IMR-90 (cell line): Measurements from ENCODE around the gene FDX1. TPM values are rescaled to one million over a fixed set of nuclear protein-coding genes. Genes with fewer than 3 reads are reported as not detected.

Experiments
- ATAC-seq: fragments of 200-7000 bp; cut with Tn5 transposase; 2 replicates; pipeline ENCODE4 v1.9.1; 2020; ENCODE audit warnings: low read depth, mild to moderate bottlenecking, moderate library complexity
- BruUV-seq: library from RNA; stranded (reverse); fragments of 400-500 nt; replicated peaks from 2 replicates; lab custom pipeline; 2021; lab: Mats Ljungman, UMichigan
- CTCF ChIA-PET: fragments of 300-600 bp; formaldehyde crosslinking; extraction: SDS; loops from one replicate; lab custom pipeline; 2021; ENCODE audit warnings: antibody characterized with exemption; lab: Yijun Ruan, JAX
- POLR2A ChIA-PET: fragments of 300-600 bp; sonication (Branson Sonifier 250); formaldehyde crosslinking; loops from one replicate; lab custom pipeline; 2022; ENCODE audit warnings: antibody characterized with exemption; ENCODE audit not compliant: unreplicated experiment; lab: Charles Lee
- DNase-seq: peaks from one replicate; pipeline ENCODE4 v3.0.0; 2013
- H2AFZ ChIP-seq: replicated peaks from 2 replicates; pipeline ENCODE3; 2013; ENCODE audit warnings: low read length, mild to moderate bottlenecking; ENCODE audit not compliant: poor library complexity
- H2AK5ac ChIP-seq: 2 replicates; pipeline ENCODE4 v1.6.1; 2013; ENCODE audit warnings: low read depth, low read length, inconsistent platforms
- H2AK9ac ChIP-seq: replicated peaks from 2 replicates; pipeline ENCODE3; 2013; ENCODE audit warnings: mild to moderate bottlenecking, low read depth, low read length, moderate library complexity; ENCODE audit not compliant: poor library complexity
- H2BK120ac ChIP-seq: 2 replicates; pipeline ENCODE4 v1.6.1; 2013; ENCODE audit warnings: low read depth, low read length, inconsistent platforms
- H2BK15ac ChIP-seq: 3 replicates; pipeline ENCODE4 v1.6.1; 2013; ENCODE audit warnings: low read depth, low read length, inconsistent platforms
- H2BK20ac ChIP-seq: 2 replicates; pipeline ENCODE4 v1.6.1; 2013; ENCODE audit warnings: low read depth, mild to moderate bottlenecking, inconsistent platforms, low read length, moderate library complexity
- H2BK5ac ChIP-seq: 2 replicates; pipeline ENCODE4 v1.6.1; 2013; ENCODE audit warnings: mild to moderate bottlenecking, low read depth, low read length, inconsistent platforms; ENCODE audit not compliant: poor library complexity, severe bottlenecking
- H3K14ac ChIP-seq: replicated peaks from 2 replicates; pipeline ENCODE4 v1.6.1; 2013; ENCODE audit warnings: low read depth, low read length, inconsistent platforms
- H3K18ac ChIP-seq: 2 replicates; pipeline ENCODE4 v1.6.1; 2013; ENCODE audit warnings: low read depth, low read length, control low read depth
- H3K23ac ChIP-seq: 2 replicates; pipeline ENCODE4 v1.6.1; 2013; ENCODE audit warnings: low read depth, low read length, inconsistent platforms
- H3K27ac ChIP-seq: 2 replicates; pipeline ENCODE4 v1.5.1; 2013; ENCODE audit warnings: mild to moderate bottlenecking, control low read depth, low read length; ENCODE audit not compliant: insufficient read depth
- H3K27me3 ChIP-seq: 2 replicates; pipeline ENCODE4 v1.6.1; 2013; ENCODE audit warnings: low read length; ENCODE audit not compliant: control insufficient read depth, insufficient read depth
- H3K36me3 ChIP-seq: 2 replicates; pipeline ENCODE4 v1.6.1; 2013; ENCODE audit warnings: low read length, mixed read lengths; ENCODE audit not compliant: control insufficient read depth, insufficient read depth
- H3K4ac ChIP-seq: 2 replicates; pipeline ENCODE4 v1.6.1; 2013; ENCODE audit warnings: low read depth, low read length, inconsistent platforms
- H3K4me1 ChIP-seq: 2 replicates; pipeline ENCODE4 v1.6.1; 2013; ENCODE audit warnings: low read length, mixed read lengths; ENCODE audit not compliant: control insufficient read depth, insufficient read depth
- H3K4me2 ChIP-seq: 2 replicates; pipeline ENCODE4 v1.6.1; 2013; ENCODE audit warnings: low read depth, mild to moderate bottlenecking, control low read depth, low read length, moderate library complexity
- H3K4me3 ChIP-seq: 2 replicates; pipeline ENCODE4 v1.5.1; 2013; ENCODE audit warnings: low read depth, mild to moderate bottlenecking, control low read depth, low read length, moderate library complexity; ENCODE audit not compliant: insufficient read depth
- H3K56ac ChIP-seq: 2 replicates; pipeline ENCODE4 v1.6.1; 2013; ENCODE audit warnings: low read length, inconsistent platforms; ENCODE audit not compliant: insufficient read depth; ENCODE audit errors: extremely low read depth
- H3K79me1 ChIP-seq, 2 experiments: 2 replicates each; pipeline ENCODE4 v1.6.1; 2013; ENCODE audit warnings: low read length in 2 of 2, inconsistent platforms in 1 of 2, low read depth in 1 of 2
- H3K9ac ChIP-seq: 2 replicates; pipeline ENCODE4 v1.6.1; 2013; ENCODE audit warnings: low read depth, low read length, control low read depth
- H3K9me1 ChIP-seq: 2 replicates; pipeline ENCODE4 v1.6.1; 2013; ENCODE audit warnings: low read length, inconsistent platforms; ENCODE audit not compliant: insufficient read depth
- H3K9me3 ChIP-seq: 2 replicates; pipeline ENCODE4 v1.6.1; 2013; ENCODE audit warnings: low read length; ENCODE audit not compliant: control insufficient read depth, insufficient read depth
- H4K20me1 ChIP-seq: 2 replicates; pipeline ENCODE4 v1.6.1; 2013; ENCODE audit warnings: low read length, inconsistent platforms; ENCODE audit not compliant: insufficient read depth
- H4K5ac ChIP-seq: 2 replicates; pipeline ENCODE4 v1.6.1; 2013; ENCODE audit warnings: mild to moderate bottlenecking, low read depth, low read length, control low read depth
- H4K8ac ChIP-seq, 2 experiments: 2 replicates each; pipeline ENCODE4 v1.6.1; 2013; ENCODE audit warnings: low read depth in 2 of 2, low read length in 2 of 2, control low read depth in 1 of 2, inconsistent platforms in 1 of 2
- H4K91ac ChIP-seq: 2 replicates; pipeline ENCODE4 v1.6.1; 2013; ENCODE audit warnings: low read depth, low read length, inconsistent platforms; ENCODE audit not compliant: insufficient read depth
- BHLHE40 ChIP-seq: fragments of 150-350 bp; IDR thresholded peaks from 2 replicates; pipeline ENCODE4 v1.6.1; 2016; ENCODE audit warnings: mild to moderate bottlenecking, low read depth, low read length
- CEBPB ChIP-seq: IDR thresholded peaks from 2 replicates; pipeline ENCODE4 v1.6.1; 2012; ENCODE audit warnings: low read depth, low read length, improper control_type of control experiment
- CHD1 ChIP-seq: IDR thresholded peaks from 2 replicates; pipeline ENCODE4 v1.6.1; 2012; ENCODE audit warnings: low read depth, low read length, improper control_type of control experiment
- CTCF ChIP-seq: conservative IDR thresholded peaks from 2 replicates; pipeline ENCODE4 v1.5.1; 2012; ENCODE audit warnings: mild to moderate bottlenecking, low read depth, low read length, improper control_type of control experiment
- ELK1 ChIP-seq: fragments of 150-350 bp; IDR thresholded peaks from 2 replicates; pipeline ENCODE4 v1.6.1; 2016; ENCODE audit warnings: low read depth, mild to moderate bottlenecking, low read length, moderate library complexity, borderline replicate concordance
- FOS ChIP-seq: fragments of 150-350 bp; IDR thresholded peaks from 2 replicates; pipeline ENCODE4 v1.6.1; 2016; ENCODE audit warnings: low read depth, low read length
- MAFK ChIP-seq: IDR thresholded peaks from 2 replicates; pipeline ENCODE4 v1.6.1; 2012; ENCODE audit warnings: low read depth, low read length, improper control_type of control experiment
- MAZ ChIP-seq: IDR thresholded peaks from 2 replicates; pipeline ENCODE4 v1.6.1; 2012; ENCODE audit warnings: low read depth, mild to moderate bottlenecking, low read length, improper control_type of control experiment, moderate library complexity, borderline replicate concordance
- MXI1 ChIP-seq: IDR thresholded peaks from 2 replicates; pipeline ENCODE4 v1.6.1; 2012; ENCODE audit warnings: low read depth, mild to moderate bottlenecking, low read length, moderate library complexity, borderline replicate concordance
- NFE2L2 ChIP-seq: fragments of 150-350 bp; IDR thresholded peaks from 2 replicates; pipeline ENCODE4 v1.6.1; 2016; ENCODE audit warnings: low read depth, mild to moderate bottlenecking, low read length
- POLR2A ChIP-seq: IDR thresholded peaks from 2 replicates; pipeline ENCODE4 v1.6.1; 2012; ENCODE audit warnings: mild to moderate bottlenecking, low read depth, low read length
- RAD21 ChIP-seq: IDR thresholded peaks from 2 replicates; pipeline ENCODE4 v1.6.1; 2012; ENCODE audit warnings: low read length, improper control_type of control experiment
- RCOR1 ChIP-seq: IDR thresholded peaks from 2 replicates; pipeline ENCODE4 v1.6.1; 2012; ENCODE audit warnings: mild to moderate bottlenecking, low read length, improper control_type of control experiment; ENCODE audit not compliant: insufficient replicate concordance
- RFX5 ChIP-seq: IDR thresholded peaks from 2 replicates; pipeline ENCODE4 v1.8.0; 2012; ENCODE audit warnings: low read depth, mild to moderate bottlenecking, low read length, moderate library complexity
- SMC3 ChIP-seq: fragments of 150-350 bp; IDR thresholded peaks from 2 replicates; pipeline ENCODE4 v1.6.1; 2016; ENCODE audit warnings: low read depth, mild to moderate bottlenecking, antibody characterized with exemption, low read length, moderate library complexity
- USF2 ChIP-seq: fragments of 150-350 bp; IDR thresholded peaks from 2 replicates; pipeline ENCODE4 v1.6.1; 2017; ENCODE audit warnings: mild to moderate bottlenecking, antibody characterized with exemption, low read length, low read depth
- WGBS, 2 experiments: methylation state at CpG; one replicate each; pipeline versions ENCODE4 v1.1.5 to v1.1.7; 2013; ENCODE audit warnings: missing lambda C conversion rate in 2 of 2; ENCODE audit not compliant: insufficient read length in 1 of 2; ENCODE audit errors: extremely low coverage in 2 of 2; 5-methylcytosine and 5-hydroxymethylcytosine counted together
- dilution Hi-C: fragments of 300-500 bp; cut with HindIII; formaldehyde crosslinking; loops from one replicate; pipeline ENCODE4 v1.14.3; 2018; ENCODE audit warnings: low sequenced_read_pairs; ENCODE audit not compliant: unreplicated experiment
- in situ Hi-C: fragments of 300-500 bp; cut with MboI; formaldehyde crosslinking; loops from 3 replicates; pipeline ENCODE4 v1.14.3; 2019; ENCODE audit warnings: low sequenced_read_pairs, inconsistent platforms, mixed read lengths
- intact Hi-C: fragments of 100-400 bp; cut with micrococcal nuclease; formaldehyde crosslinking; loops from 2 replicates; pipeline ENCODE4 v1.10.0; 2022
- polyA plus RNA-seq, 3 experiments: library from polyadenylated mRNA; depleted of rRNA; stranded (reverse); fragments of >200 nt; gene quantifications; 2 replicates each; pipeline ENCODE4 v1.2.3, GENCODE V29; 2012; ENCODE audit warnings: low replicate concordance in 1 of 3
- total RNA-seq: library from RNA; depleted of rRNA; stranded (reverse); fragments of >200 nt; gene quantifications from 2 replicates; pipeline ENCODE4 v1.2.3, GENCODE V29; 2012

Gene FDX1
- total and polyA plus RNA-seq, 2 of the 4 experiments (the other 2 are of a cell fraction), result 4.3 to 5.1 TPM

GRCh38 chr11:110450246-110450645 is 20.5 kb downstream of the FDX1 start:
- Histone ChIP-seq H2BK15ac (no peak overlapping the region), H3K9me3 (no peaks in the 10 kb centered on the region), H2BK20ac (no peak overlapping the region), H2AK5ac (no peak overlapping the region), H3K79me1 (peaks cover 6 to 24% of the 10 kb centered on the region in 2 experiments; a peak in 3 of 4 replicates), H3K27ac (no peak overlapping the region), H4K91ac (no peak overlapping the region), H4K20me1 (peaks cover 3% of the 10 kb centered on the region; the same call in 1 of the 2 replicates), H3K14ac (no peak overlapping the region), H2BK120ac (no peak overlapping the region), H3K36me3 (peaks cover 1% of the 10 kb centered on the region; the same call in 1 of the 2 replicates), H3K56ac (no peak overlapping the region), H3K9me1 (peaks cover 6% of the 10 kb centered on the region), H4K5ac (no peak overlapping the region), H2AK9ac (no peak overlapping the region), H3K4me3 (no peak overlapping the region), H2AFZ (no peak overlapping the region), H3K9ac (no peak overlapping the region), H2BK5ac (no peak overlapping the region), H3K4me1 (no peaks in the 10 kb centered on the region), H3K4ac (no peak overlapping the region), H3K18ac (no peak overlapping the region), H3K23ac (no peak overlapping the region), H3K27me3 (no peaks in the 10 kb centered on the region), H4K8ac (no peak overlapping the region), H3K4me2 (no peak overlapping the region)
- in situ Hi-C loops (loop anchor here (25.0 kb wide), 2 partner anchors 262 to 987 kb away; partner anchors contain the start of gene ARHGAP20), intact Hi-C loops (no loop called here), dilution Hi-C loops (no loop called here)
- TF ChIP-seq RFX5 (no peak), CTCF (no peak), MAFK (no peak), MXI1 (no peak), BHLHE40 (no peak), USF2 (no peak), FOS (no peak), RCOR1 (no peak), CEBPB (no peak), RAD21 (no peak), NFE2L2 (no peak), SMC3 (no peak), ELK1 (no peak), CHD1 (no peak), POLR2A (no peak), MAZ (no peak)
- WGBS, 2 experiments, result no CpG with 5 or more reads among the region's 2 CpGs
- BruUV-seq, result no TSS peak
- ChIA-PET CTCF (no interaction called here), POLR2A (no interaction called here)
- DNase-seq (no peak), ATAC-seq (no peak)
